Loucy (cell line): Measurements from ENCODE around the gene CNTNAP2.

ENCODE experiments used
- H2AFZ ChIP-seq: fragments of 200-600 bp; sonication (generic); 2 replicates; pipeline ENCODE4 v1.6.0; 2016; ENCODE audit warnings: antibody characterized with exemption, mild to moderate bottlenecking, low read length, moderate library complexity
- H3F3A ChIP-seq: fragments of 200-600 bp; 2 replicates; pipeline ENCODE4 v1.6.0; 2016; ENCODE audit warnings: antibody characterized with exemption, low read depth, mild to moderate bottlenecking
- H3K27me3 ChIP-seq: fragments of 200-600 bp; sonication (generic); 2 replicates; pipeline ENCODE4 v1.6.1; 2014; ENCODE audit warnings: low read length, mild to moderate bottlenecking; ENCODE audit not compliant: insufficient read depth, poor library complexity, severe bottlenecking
- H3K36me3 ChIP-seq: fragments of 200-600 bp; sonication (generic); 2 replicates; pipeline ENCODE4 v1.6.1; 2016; ENCODE audit warnings: low read length; ENCODE audit not compliant: insufficient read depth
- H3K4me1 ChIP-seq: fragments of 200-600 bp; sonication (generic); 2 replicates; pipeline ENCODE4 v1.5.1; 2014; ENCODE audit warnings: low read length, mild to moderate bottlenecking; ENCODE audit not compliant: insufficient read depth, poor library complexity, severe bottlenecking
- H3K4me2 ChIP-seq: fragments of 200-600 bp; sonication (generic); 2 replicates; pipeline ENCODE4 v1.6.0; 2014; ENCODE audit warnings: antibody characterized with exemption, low read length, low read depth, mild to moderate bottlenecking; ENCODE audit not compliant: poor library complexity, severe bottlenecking
- H3K4me3 ChIP-seq: fragments of 200-600 bp; sonication (generic); 2 replicates; pipeline ENCODE4 v1.5.1; 2014; ENCODE audit warnings: low read length, mild to moderate bottlenecking, mixed read lengths; ENCODE audit not compliant: poor library complexity, severe bottlenecking
- H3K79me2 ChIP-seq: fragments of 200-600 bp; sonication (generic); 2 replicates; pipeline ENCODE4 v1.6.1; 2014; ENCODE audit warnings: low read length; ENCODE audit not compliant: insufficient read depth
- H3K9ac ChIP-seq: fragments of 200-600 bp; sonication (generic); 2 replicates; pipeline ENCODE4 v1.6.0; 2014; ENCODE audit warnings: mild to moderate bottlenecking, low read depth, low read length, moderate library complexity; ENCODE audit not compliant: poor library complexity, severe bottlenecking
- H3K9me2 ChIP-seq: fragments of 200-600 bp; sonication (generic); replicated peaks from 2 replicates; pipeline ENCODE4 v1.6.1; 2016; ENCODE audit warnings: low read depth, low read length, mixed read lengths
- H3K9me3 ChIP-seq: fragments of 200-600 bp; sonication (generic); 2 replicates; pipeline ENCODE4 v1.6.1; 2014; ENCODE audit warnings: mild to moderate bottlenecking, antibody characterized with exemption, low read length, low read depth; ENCODE audit not compliant: insufficient read depth
- H4K20me1 ChIP-seq: fragments of 200-600 bp; sonication (generic); 2 replicates; pipeline ENCODE4 v1.6.0; 2014; ENCODE audit warnings: antibody characterized with exemption, low read length, mild to moderate bottlenecking; ENCODE audit not compliant: insufficient read depth, poor library complexity, severe bottlenecking
- CTCF ChIP-seq: fragments of 200-600 bp; sonication (generic); conservative IDR thresholded peaks from 2 replicates; pipeline ENCODE4 v1.5.1; 2014; ENCODE audit warnings: mild to moderate bottlenecking, antibody characterized with exemption, low read length
- EZH2phosphoT487 ChIP-seq: fragments of 200-600 bp; IDR thresholded peaks from 2 replicates; pipeline ENCODE4 v1.6.1; 2018; ENCODE audit warnings: antibody characterized with exemption, mild to moderate bottlenecking, moderate library complexity, borderline replicate concordance

Gene CNTNAP2

GRCh38 chr7:146214842-146215241 is 98.2 kb downstream of the CNTNAP2 start:
- no peak overlapping the region for H3K4me2 ChIP-seq
- no peaks in the 10 kb centered on the region for H4K20me1 ChIP-seq
- no peak overlapping the region for H2AFZ ChIP-seq
- no peaks in the 10 kb centered on the region for H3K27me3 ChIP-seq
- TF ChIP-seq EZH2phosphoT487 (no peak), CTCF (no peak)
- H3K79me2 ChIP-seq = no peaks in the 10 kb centered on the region
- H3K4me3 ChIP-seq = no peak overlapping the region
- H3K9ac ChIP-seq = no peak overlapping the region
- no peaks in the 10 kb centered on the region for H3K4me1 ChIP-seq
- H3F3A ChIP-seq = no peaks in the 10 kb centered on the region
- H3K9me2 ChIP-seq = no peaks in the 10 kb centered on the region
- H3K9me3 ChIP-seq = no peaks in the 10 kb centered on the region
- H3K36me3 ChIP-seq = no peaks in the 10 kb centered on the region

DNA sequence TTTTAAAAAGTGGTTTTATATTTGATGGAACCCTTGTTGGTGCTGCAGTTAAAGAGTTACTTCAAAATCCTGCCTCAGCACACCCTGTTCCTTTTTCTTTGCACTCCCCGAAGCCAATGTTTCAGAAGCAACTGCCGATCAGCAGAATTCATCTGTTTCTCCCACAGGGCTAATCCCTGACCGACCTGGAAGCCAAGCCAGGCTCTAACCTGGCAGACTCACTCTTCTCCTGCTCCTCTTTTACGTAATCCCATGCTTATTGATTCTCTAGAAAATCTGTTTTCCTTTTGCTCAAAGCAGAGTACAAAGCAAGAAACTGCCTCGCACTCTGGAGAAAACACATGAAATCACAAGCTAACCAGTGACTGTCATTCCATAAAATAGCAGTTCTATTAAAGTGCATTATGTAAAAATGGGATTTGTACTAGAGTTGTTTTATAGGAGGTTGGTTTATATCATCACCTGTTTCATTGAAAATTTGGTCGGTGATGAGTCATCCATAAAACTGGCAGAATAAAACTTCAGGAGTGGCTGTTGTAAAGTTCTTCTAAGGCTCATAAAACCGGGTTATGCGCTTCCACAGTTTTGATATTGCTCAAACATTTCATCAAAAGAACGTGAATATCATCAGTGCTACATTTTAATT is 99.9 kb downstream of the CNTNAP2 start:
- H3K9ac ChIP-seq = no peak overlapping the region
- no peaks in the 10 kb centered on the region for H3K9me2 ChIP-seq
- H4K20me1 ChIP-seq = no peaks in the 10 kb centered on the region
- no peaks in the 10 kb centered on the region for H3F3A ChIP-seq
- H3K36me3 ChIP-seq = no peaks in the 10 kb centered on the region
- no peaks in the 10 kb centered on the region for H3K4me1 ChIP-seq
- no peaks in the 10 kb centered on the region for H3K9me3 ChIP-seq
- no peaks in the 10 kb centered on the region for H3K27me3 ChIP-seq
- no peak overlapping the region for H3K4me2 ChIP-seq
- H3K79me2 ChIP-seq = no peaks in the 10 kb centered on the region
- TF ChIP-seq EZH2phosphoT487 (no peak), CTCF (no peak)
- H2AFZ ChIP-seq = no peak overlapping the region
- H3K4me3 ChIP-seq = no peak overlapping the region

- Histone ChIP-seq H2AFZ (no peak overlapping the region), H3K9me2 (no peaks in the 10 kb centered on the region), H3K4me3 (no peak overlapping the region), H3K9ac (no peak overlapping the region), H3F3A (no peaks in the 10 kb centered on the region), H4K20me1 (no peaks in the 10 kb centered on the region), H3K4me1 (no peaks in the 10 kb centered on the region), H3K9me3 (no peaks in the 10 kb centered on the region), H3K36me3 (no peaks in the 10 kb centered on the region), H3K4me2 (no peak overlapping the region), H3K27me3 (no peaks in the 10 kb centered on the region), H3K79me2 (no peaks in the 10 kb centered on the region)
- no peak for TF ChIP-seq CTCF
- TF ChIP-seq EZH2phosphoT487 = no peak
Observed at GRCh38 chr7:146223851-146224250, 107.2 kb downstream of the CNTNAP2 start.
